GM12891 (cell line): Measurements from ENCODE around the gene ITPR3.

Source experiments
- PAX5 ChIP-seq: IDR thresholded peaks from 2 replicates; pipeline ENCODE4 v1.6.1; 2011; ENCODE audit warnings: low read length, moderate library complexity, mild to moderate bottlenecking; ENCODE audit not compliant: insufficient read depth, severe bottlenecking
- POLR2A ChIP-seq: IDR thresholded peaks from 2 replicates; pipeline ENCODE4 v1.6.1; 2011; ENCODE audit warnings: low read depth, low read length, control low read depth
- POLR2AphosphoS5 ChIP-seq: IDR thresholded peaks from 2 replicates; pipeline ENCODE4 v1.6.1; 2011; ENCODE audit warnings: low read depth, low read length, control low read depth
- SPI1 ChIP-seq: IDR thresholded peaks from 2 replicates; pipeline ENCODE4 v1.6.1; 2011; ENCODE audit warnings: low read depth, low read length, control low read depth
- TAF1 ChIP-seq: IDR thresholded peaks from 2 replicates; pipeline ENCODE4 v1.6.1; 2011; ENCODE audit warnings: low read depth, low read length, control low read depth

DNA sequence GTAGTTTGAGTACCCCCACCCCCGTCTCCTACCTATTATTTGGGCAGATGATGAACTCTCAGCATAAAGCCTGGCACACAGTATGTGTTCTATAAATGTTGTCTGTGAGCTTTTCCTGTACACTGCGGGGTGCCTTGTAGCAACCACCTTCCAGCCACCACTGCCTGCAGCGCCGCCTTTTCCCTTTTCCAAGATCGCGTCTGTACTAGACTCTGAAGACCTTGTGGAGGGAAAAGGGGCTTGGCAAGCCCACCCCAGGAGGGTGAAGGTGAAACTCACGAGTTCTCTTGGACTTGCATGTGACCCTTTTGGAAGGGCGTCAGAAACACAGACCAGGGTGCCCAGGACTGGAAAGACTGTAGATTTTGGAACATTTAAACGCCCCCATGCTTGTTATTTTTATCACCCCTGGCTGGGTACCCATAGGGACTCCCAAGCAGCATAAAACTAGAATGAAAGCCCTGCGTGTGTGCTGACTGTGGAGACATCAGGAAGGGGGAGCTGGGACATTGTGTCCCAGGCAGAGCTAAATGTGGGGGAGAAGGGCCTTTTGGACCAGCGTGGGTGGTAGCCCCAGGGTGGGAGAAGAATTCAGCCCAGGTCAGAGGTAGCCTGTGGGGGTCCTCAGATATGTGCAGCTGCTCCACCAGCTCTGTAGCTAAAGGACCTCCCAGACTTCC lies 49.3 kb upstream of the ITPR3 start:
- TF ChIP-seq POLR2AphosphoS5: no peak
- TF ChIP-seq POLR2A: no peak
- no peak for TF ChIP-seq TAF1
- no peak for TF ChIP-seq SPI1
- TF ChIP-seq PAX5: no peak
